Neural cell (in vitro differentiated cells): ENCODE data around the gene FILIP1L. TPM values are rescaled to one million over a fixed set of nuclear protein-coding genes. Genes with fewer than 3 reads are reported as not detected.

Experiments
- H2AFZ ChIP-seq: fragments of 200-600, 300-800 bp; sonication (generic), shearing (Covaris generic); 2 replicates; pipeline ENCODE4 v1.6.0; 2014; ENCODE audit warnings: low read depth, mild to moderate bottlenecking, antibody characterized with exemption, low read length, moderate library complexity
- H3F3A ChIP-seq: fragments of 200-600 bp; shearing (Covaris generic); 2 replicates; pipeline ENCODE4 v1.6.1; 2016; ENCODE audit warnings: mild to moderate bottlenecking, moderate library complexity, mixed read lengths, antibody characterized with exemption, low read length; ENCODE audit not compliant: insufficient read depth, poor library complexity, severe bottlenecking
- H3K27ac ChIP-seq: fragments of 200-600, 300-800 bp; sonication (generic), shearing (Covaris generic); 2 replicates; pipeline ENCODE4 v1.5.1; 2014; ENCODE audit warnings: mild to moderate bottlenecking, low read length, moderate library complexity
- H3K27me3 ChIP-seq: fragments of 300-800, 200-600 bp; sonication (generic), shearing (Covaris generic); 2 replicates; pipeline ENCODE4 v1.6.0; 2014; ENCODE audit warnings: mild to moderate bottlenecking, low read depth, low read length, moderate library complexity; ENCODE audit not compliant: insufficient read depth
- H3K36me3 ChIP-seq: fragments of 300-800, 200-600 bp; sonication (generic), shearing (Covaris generic); 2 replicates; pipeline ENCODE4 v1.5.1; 2014; ENCODE audit warnings: mild to moderate bottlenecking, antibody characterized with exemption, low read length, moderate library complexity; ENCODE audit not compliant: insufficient read depth
- H3K4me2 ChIP-seq: fragments of 300-800, 200-600 bp; sonication (generic), shearing (Covaris generic); 2 replicates; pipeline ENCODE4 v1.6.0; 2014; ENCODE audit warnings: mild to moderate bottlenecking, low read length
- H3K4me3 ChIP-seq: fragments of 300-800, 200-600 bp; sonication (generic), shearing (Covaris generic); 2 replicates; pipeline ENCODE4 v1.5.1; 2014; ENCODE audit warnings: mild to moderate bottlenecking, low read length, moderate library complexity
- H3K79me2 ChIP-seq: fragments of 200-600 bp; shearing (Covaris generic); replicated peaks from 2 replicates; pipeline ENCODE4 v1.6.0; 2014; ENCODE audit warnings: mild to moderate bottlenecking, low read length, moderate library complexity; ENCODE audit not compliant: insufficient read depth
- H3K9ac ChIP-seq: fragments of 300-800, 200-600 bp; sonication (generic), shearing (Covaris generic); 2 replicates; pipeline ENCODE4 v1.6.1; 2016; ENCODE audit warnings: mild to moderate bottlenecking, low read length, mixed read lengths
- H3K9me2 ChIP-seq: fragments of 200-600 bp; shearing (Covaris generic); 2 replicates; pipeline ENCODE4 v1.6.1; 2016; ENCODE audit warnings: mild to moderate bottlenecking, low read length, mixed read lengths; ENCODE audit not compliant: insufficient read depth
- H3K9me3 ChIP-seq: fragments of 200-600, 300-800 bp; sonication (generic), shearing (Covaris generic); 2 replicates; pipeline ENCODE4 v1.6.1; 2016; ENCODE audit warnings: mild to moderate bottlenecking, mixed run types, low read length, moderate library complexity, mixed read lengths
- H4K20me1 ChIP-seq: fragments of 200-600 bp; shearing (Covaris generic); 2 replicates; pipeline ENCODE4 v1.6.1; 2016; ENCODE audit warnings: mild to moderate bottlenecking, mixed run types; ENCODE audit not compliant: insufficient read depth
- EP300 ChIP-seq: fragments of 450-650 bp; conservative IDR thresholded peaks from 2 replicates; pipeline ENCODE4 v1.6.1; 2014; ENCODE audit warnings: antibody characterized with exemption, mild to moderate bottlenecking, moderate library complexity; ENCODE audit not compliant: poor library complexity, severe bottlenecking
- EZH2 ChIP-seq: fragments of 200-600, 300-800 bp; shearing (Covaris generic), sonication (generic); IDR thresholded peaks from 2 replicates; pipeline ENCODE4 v1.6.1; 2014; ENCODE audit warnings: antibody characterized with exemption, low read length, borderline replicate concordance, mild to moderate bottlenecking; ENCODE audit not compliant: insufficient read depth, poor library complexity, severe bottlenecking
- MXI1 ChIP-seq: fragments of 450-650 bp; conservative IDR thresholded peaks from 2 replicates; pipeline ENCODE4 v1.6.1; 2014; ENCODE audit warnings: antibody characterized with exemption, mild to moderate bottlenecking; ENCODE audit not compliant: poor library complexity, severe bottlenecking
- POLR2AphosphoS5 ChIP-seq: IDR thresholded peaks from 2 replicates; pipeline ENCODE4 v1.6.1; 2012
- RAD21 ChIP-seq: fragments of 450-650 bp; conservative IDR thresholded peaks from 2 replicates; pipeline ENCODE4 v1.6.1; 2014; ENCODE audit warnings: antibody characterized with exemption, mild to moderate bottlenecking, moderate library complexity
- SMC3 ChIP-seq: fragments of 450-650 bp; conservative IDR thresholded peaks from 2 replicates; pipeline ENCODE4 v1.6.1; 2014; ENCODE audit warnings: antibody characterized with exemption, mild to moderate bottlenecking, moderate library complexity; ENCODE audit not compliant: poor library complexity
- TAF1 ChIP-seq: IDR thresholded peaks from 2 replicates; pipeline ENCODE4 v1.6.1; 2012; ENCODE audit warnings: low read depth
- polyA plus RNA-seq: library from polyadenylated mRNA; depleted of rRNA; stranded (reverse); fragments of >200 nt; gene quantifications from 2 replicates; pipeline ENCODE4 v1.2.3, GENCODE V29; 2014
- TF ChIP-seq, protein P1 (sequence below): IDR thresholded peaks from 2 replicates; pipeline ENCODE4 v1.6.1; 2012; ENCODE audit warnings: borderline replicate concordance
- TF ChIP-seq, protein P2 (sequence below): fragments of 450-650 bp; IDR thresholded peaks from 2 replicates; pipeline ENCODE4 v1.5.1; 2014; ENCODE audit warnings: antibody characterized with exemption, mild to moderate bottlenecking, moderate library complexity; ENCODE audit not compliant: poor library complexity, severe bottlenecking

The FILIP1L gene
- polyA plus RNA-seq, 1 donor from 2014 or later, result 0.27 TPM

DNA sequence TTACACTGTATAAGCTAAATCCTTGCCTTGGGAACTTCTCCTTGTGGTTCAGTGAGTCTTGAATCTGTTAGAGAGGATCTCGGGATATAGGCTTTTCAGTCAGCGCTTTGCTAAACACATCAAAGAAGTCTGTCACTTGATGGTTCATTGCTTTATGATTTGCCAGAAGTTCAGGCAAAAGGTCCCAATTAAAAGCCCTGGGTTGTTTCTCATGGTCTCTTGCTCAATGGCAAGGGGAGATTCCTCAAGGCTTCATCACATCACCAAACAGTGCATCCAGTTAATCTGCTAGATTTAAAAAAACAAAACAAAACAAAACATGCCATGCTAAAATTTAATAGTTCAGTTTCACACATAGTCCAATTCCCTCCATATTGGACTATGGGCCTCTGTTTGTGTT, 114.8 kb downstream of the FILIP1L start:
- Histone ChIP-seq H3K27me3 (no peaks in the 10 kb centered on the region), H3F3A (no peaks in the 10 kb centered on the region), H3K27ac (no peak overlapping the region), H3K4me2 (no peak overlapping the region), H4K20me1 (no peaks in the 10 kb centered on the region), H3K9me3 (no peaks in the 10 kb centered on the region), H3K79me2 (no peaks in the 10 kb centered on the region), H2AFZ (no peak overlapping the region), H3K4me3 (no peak overlapping the region), H3K9me2 (no peaks in the 10 kb centered on the region), H3K9ac (no peak overlapping the region), H3K36me3 (no peaks in the 10 kb centered on the region)
- TF ChIP-seq EP300 (no peak), RAD21 (no peak), POLR2AphosphoS5 (no peak), TAF1 (no peak), EZH2 (no peak), SMC3 (no peak), MXI1 (no peak)
- TF ChIP-seq, protein P1, sequence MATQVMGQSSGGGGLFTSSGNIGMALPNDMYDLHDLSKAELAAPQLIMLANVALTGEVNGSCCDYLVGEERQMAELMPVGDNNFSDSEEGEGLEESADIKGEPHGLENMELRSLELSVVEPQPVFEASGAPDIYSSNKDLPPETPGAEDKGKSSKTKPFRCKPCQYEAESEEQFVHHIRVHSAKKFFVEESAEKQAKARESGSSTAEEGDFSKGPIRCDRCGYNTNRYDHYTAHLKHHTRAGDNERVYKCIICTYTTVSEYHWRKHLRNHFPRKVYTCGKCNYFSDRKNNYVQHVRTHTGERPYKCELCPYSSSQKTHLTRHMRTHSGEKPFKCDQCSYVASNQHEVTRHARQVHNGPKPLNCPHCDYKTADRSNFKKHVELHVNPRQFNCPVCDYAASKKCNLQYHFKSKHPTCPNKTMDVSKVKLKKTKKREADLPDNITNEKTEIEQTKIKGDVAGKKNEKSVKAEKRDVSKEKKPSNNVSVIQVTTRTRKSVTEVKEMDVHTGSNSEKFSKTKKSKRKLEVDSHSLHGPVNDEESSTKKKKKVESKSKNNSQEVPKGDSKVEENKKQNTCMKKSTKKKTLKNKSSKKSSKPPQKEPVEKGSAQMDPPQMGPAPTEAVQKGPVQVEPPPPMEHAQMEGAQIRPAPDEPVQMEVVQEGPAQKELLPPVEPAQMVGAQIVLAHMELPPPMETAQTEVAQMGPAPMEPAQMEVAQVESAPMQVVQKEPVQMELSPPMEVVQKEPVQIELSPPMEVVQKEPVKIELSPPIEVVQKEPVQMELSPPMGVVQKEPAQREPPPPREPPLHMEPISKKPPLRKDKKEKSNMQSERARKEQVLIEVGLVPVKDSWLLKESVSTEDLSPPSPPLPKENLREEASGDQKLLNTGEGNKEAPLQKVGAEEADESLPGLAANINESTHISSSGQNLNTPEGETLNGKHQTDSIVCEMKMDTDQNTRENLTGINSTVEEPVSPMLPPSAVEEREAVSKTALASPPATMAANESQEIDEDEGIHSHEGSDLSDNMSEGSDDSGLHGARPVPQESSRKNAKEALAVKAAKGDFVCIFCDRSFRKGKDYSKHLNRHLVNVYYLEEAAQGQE, result no peak
- TF ChIP-seq, protein P2, sequence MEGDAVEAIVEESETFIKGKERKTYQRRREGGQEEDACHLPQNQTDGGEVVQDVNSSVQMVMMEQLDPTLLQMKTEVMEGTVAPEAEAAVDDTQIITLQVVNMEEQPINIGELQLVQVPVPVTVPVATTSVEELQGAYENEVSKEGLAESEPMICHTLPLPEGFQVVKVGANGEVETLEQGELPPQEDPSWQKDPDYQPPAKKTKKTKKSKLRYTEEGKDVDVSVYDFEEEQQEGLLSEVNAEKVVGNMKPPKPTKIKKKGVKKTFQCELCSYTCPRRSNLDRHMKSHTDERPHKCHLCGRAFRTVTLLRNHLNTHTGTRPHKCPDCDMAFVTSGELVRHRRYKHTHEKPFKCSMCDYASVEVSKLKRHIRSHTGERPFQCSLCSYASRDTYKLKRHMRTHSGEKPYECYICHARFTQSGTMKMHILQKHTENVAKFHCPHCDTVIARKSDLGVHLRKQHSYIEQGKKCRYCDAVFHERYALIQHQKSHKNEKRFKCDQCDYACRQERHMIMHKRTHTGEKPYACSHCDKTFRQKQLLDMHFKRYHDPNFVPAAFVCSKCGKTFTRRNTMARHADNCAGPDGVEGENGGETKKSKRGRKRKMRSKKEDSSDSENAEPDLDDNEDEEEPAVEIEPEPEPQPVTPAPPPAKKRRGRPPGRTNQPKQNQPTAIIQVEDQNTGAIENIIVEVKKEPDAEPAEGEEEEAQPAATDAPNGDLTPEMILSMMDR, result no peak

DNA sequence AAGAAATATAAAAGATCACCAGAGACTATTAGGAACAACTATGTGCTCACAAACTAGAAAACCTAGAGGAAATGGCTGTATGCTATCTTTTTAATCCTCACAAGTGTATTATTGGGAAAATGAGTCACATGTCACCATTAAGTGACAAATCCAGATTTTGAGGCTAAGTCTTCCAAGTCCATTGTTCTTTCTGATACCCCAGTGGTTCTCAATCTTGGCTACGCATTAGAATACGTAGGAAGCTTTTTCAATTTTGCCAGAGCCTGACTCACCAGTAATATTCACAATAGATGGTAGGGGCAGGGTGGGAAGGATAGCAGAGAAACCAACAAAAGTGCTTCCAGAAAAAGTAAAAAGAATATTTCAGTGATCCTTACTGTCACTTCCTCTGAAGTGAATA, 117.0 kb downstream of the FILIP1L start:
- Histone ChIP-seq H3K4me3 (no peak overlapping the region), H3K4me2 (no peak overlapping the region), H3K9ac (no peak overlapping the region), H3K36me3 (no peaks in the 10 kb centered on the region), H4K20me1 (no peaks in the 10 kb centered on the region), H3K9me2 (no peaks in the 10 kb centered on the region), H3K79me2 (no peaks in the 10 kb centered on the region), H2AFZ (no peak overlapping the region), H3K27ac (no peak overlapping the region), H3K27me3 (no peaks in the 10 kb centered on the region), H3K9me3 (no peaks in the 10 kb centered on the region), H3F3A (no peaks in the 10 kb centered on the region)
- TF ChIP-seq TAF1, result no peak
- TF ChIP-seq RAD21, result no peak
- TF ChIP-seq, protein P2, result no peak
- TF ChIP-seq SMC3, result no peak
- TF ChIP-seq MXI1, result no peak
- no peak for TF ChIP-seq EZH2
- TF ChIP-seq, protein P1, result no peak
- TF ChIP-seq POLR2AphosphoS5, result no peak
- no peak for TF ChIP-seq EP300
